Left ventricle myocardium inferior (tissue), 1 donor: ENCODE measurements around the gene PLEKHA8. TPM values are rescaled to one million over a fixed set of nuclear protein-coding genes. Genes with fewer than 3 reads are reported as not detected.

Experiments used
- DNase-seq: peaks from one replicate; pipeline ENCODE4 v3.0.0-alpha.2; 2020
- H3K27ac ChIP-seq: fragments of 200-600 bp; replicated peaks from 2 replicates; pipeline ENCODE4 v1.8.0; 2021
- H3K27me3 ChIP-seq: fragments of 200-600 bp; 2 replicates; pipeline ENCODE4 v1.8.0; 2021; ENCODE audit warnings: low read depth
- H3K36me3 ChIP-seq: fragments of 200-600 bp; 2 replicates; pipeline ENCODE4 v1.8.0; 2021
- H3K4me1 ChIP-seq: fragments of 200-600 bp; 2 replicates; pipeline ENCODE4 v1.8.0; 2021
- H3K4me3 ChIP-seq: fragments of 200-600 bp; 2 replicates; pipeline ENCODE4 v1.8.0; 2021; ENCODE audit warnings: mild to moderate bottlenecking, moderate library complexity
- H3K9me3 ChIP-seq: fragments of 200-600 bp; replicated peaks from 2 replicates; pipeline ENCODE4 v1.8.0; 2021
- intact Hi-C: fragments of 100-400 bp; cut with micrococcal nuclease; formaldehyde crosslinking; loops from one replicate; pipeline ENCODE4 v1.11.0; 2022
- total RNA-seq: library from RNA; stranded (reverse); fragmentation: NEBNext Ultra II Directional; extraction: Animal tissue kit (Norgen Biotek cat#: 25700); gene quantifications from one replicate; pipeline ENCODE4 v1.2.1, GENCODE V29; 2021
- TF ChIP-seq, protein P1 (sequence below): fragments of 200-600 bp; IDR thresholded peaks from 2 replicates; pipeline ENCODE4 v1.8.0; 2021; ENCODE audit warnings: antibody characterized with exemption, mild to moderate bottlenecking, borderline replicate concordance
- donor health status: DM: no; HTN: yes; CAD: no; lungs with severe emphysema.

PLEKHA8 gene
- total RNA-seq, 1 donor from 2014 or later, result 3.3 TPM

GRCh38 chr7:30146127-30146612 lies 118.0 kb downstream of the PLEKHA8 start:
- intact Hi-C loops, result no loop called here
- H3K4me1 ChIP-seq, result peaks cover 52% of the 10 kb centered on the region
- H3K27ac ChIP-seq, result no peak overlapping the region
- H3K4me3 ChIP-seq, result no peak overlapping the region
- H3K36me3 ChIP-seq, result peaks cover 8% of the 10 kb centered on the region
- DNase-seq, result no peak
- H3K27me3 ChIP-seq, result no peaks in the 10 kb centered on the region
- H3K9me3 ChIP-seq, result no peaks in the 10 kb centered on the region
- TF ChIP-seq, protein P1, sequence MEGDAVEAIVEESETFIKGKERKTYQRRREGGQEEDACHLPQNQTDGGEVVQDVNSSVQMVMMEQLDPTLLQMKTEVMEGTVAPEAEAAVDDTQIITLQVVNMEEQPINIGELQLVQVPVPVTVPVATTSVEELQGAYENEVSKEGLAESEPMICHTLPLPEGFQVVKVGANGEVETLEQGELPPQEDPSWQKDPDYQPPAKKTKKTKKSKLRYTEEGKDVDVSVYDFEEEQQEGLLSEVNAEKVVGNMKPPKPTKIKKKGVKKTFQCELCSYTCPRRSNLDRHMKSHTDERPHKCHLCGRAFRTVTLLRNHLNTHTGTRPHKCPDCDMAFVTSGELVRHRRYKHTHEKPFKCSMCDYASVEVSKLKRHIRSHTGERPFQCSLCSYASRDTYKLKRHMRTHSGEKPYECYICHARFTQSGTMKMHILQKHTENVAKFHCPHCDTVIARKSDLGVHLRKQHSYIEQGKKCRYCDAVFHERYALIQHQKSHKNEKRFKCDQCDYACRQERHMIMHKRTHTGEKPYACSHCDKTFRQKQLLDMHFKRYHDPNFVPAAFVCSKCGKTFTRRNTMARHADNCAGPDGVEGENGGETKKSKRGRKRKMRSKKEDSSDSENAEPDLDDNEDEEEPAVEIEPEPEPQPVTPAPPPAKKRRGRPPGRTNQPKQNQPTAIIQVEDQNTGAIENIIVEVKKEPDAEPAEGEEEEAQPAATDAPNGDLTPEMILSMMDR, result no peak

DNA sequence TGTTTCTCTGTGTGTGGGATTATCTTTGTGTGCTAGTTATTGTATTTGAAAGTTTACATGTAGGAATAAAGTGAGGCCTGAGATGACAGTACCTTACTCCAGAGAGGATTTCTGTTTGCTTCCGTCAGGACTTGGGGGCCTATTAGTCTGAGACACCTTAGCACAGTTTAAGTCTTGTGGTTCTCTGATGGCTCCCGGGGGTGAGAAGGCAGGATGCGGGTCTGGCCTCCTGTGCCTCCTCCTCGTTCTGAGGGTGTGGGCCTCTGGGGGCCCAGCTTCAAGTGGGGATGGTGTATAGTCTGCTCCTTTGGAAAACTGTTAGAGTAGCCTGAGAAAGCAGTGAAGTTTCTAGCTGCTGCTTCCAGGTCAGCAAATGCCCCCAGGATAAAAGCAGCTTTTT lies 119.0 kb downstream of the PLEKHA8 start:
- Histone ChIP-seq H3K27ac (no peak overlapping the region), H3K4me1 (peaks cover 42% of the 10 kb centered on the region)
- intact Hi-C loops, result no loop called here

DNA sequence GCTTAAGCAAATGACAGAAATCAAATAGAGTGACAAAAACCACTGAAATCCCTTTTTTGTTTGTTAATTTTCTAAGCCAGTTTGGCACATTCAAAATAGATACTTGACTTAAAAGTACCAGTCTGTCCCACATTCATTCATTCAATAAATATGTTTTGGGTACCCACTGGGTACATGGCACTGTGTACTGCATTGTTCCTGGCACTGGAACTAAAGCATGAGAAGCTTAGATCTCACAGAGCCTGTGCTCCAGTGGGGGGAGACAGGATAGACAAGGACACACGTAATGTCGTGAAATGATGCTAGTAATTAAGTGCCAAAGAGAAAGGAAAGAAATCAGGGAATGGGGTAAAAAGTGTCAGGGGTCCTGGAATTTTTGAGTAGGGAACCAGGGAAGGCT lies 119.6 kb downstream of the PLEKHA8 start:
- H3K4me1 ChIP-seq, result peaks cover 37% of the 10 kb centered on the region
- TF ChIP-seq, protein P1, result no peak
- no peaks in the 10 kb centered on the region for H3K9me3 ChIP-seq
- peaks cover 19% of the 10 kb centered on the region for H3K36me3 ChIP-seq
- H3K27me3 ChIP-seq, result no peaks in the 10 kb centered on the region
- no peak for DNase-seq
- H3K4me3 ChIP-seq, result no peak overlapping the region
- intact Hi-C loops, result no loop called here
- no peak overlapping the region for H3K27ac ChIP-seq

More for the DNA sequence above, 119.0 kb downstream of the PLEKHA8 start:
- Histone ChIP-seq H3K27me3 (no peaks in the 10 kb centered on the region), H3K9me3 (no peaks in the 10 kb centered on the region), H3K36me3 (peaks cover 13% of the 10 kb centered on the region), H3K4me3 (no peak overlapping the region)
- no peak for DNase-seq
- TF ChIP-seq, protein P1, result no peak

DNA sequence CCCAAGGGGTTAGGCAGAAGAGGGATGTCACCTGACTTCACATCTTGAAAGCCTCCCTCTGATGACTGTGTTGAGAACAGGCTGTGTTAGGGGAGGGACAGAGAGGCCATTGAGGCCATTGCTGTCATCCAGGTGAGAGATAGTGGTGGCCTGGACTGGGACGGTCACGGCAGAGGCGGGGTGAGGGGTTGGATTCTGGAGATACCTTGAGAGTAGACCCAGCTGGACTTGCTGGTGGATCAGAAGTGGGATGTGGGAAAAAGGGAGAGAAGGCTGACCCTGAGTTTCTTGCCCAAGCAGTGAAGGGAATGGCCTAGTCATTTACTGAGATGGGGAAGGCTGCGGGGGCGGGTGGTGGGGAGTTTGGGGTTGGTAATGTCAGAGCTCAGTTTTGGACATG lies 120.2 kb downstream of the PLEKHA8 start:
- no peaks in the 10 kb centered on the region for H3K27me3 ChIP-seq
- H3K36me3 ChIP-seq, result peaks cover 25% of the 10 kb centered on the region
- H3K4me1 ChIP-seq, result peaks cover 33% of the 10 kb centered on the region
- DNase-seq, result no peak
- TF ChIP-seq, protein P1, result no peak
- no peak overlapping the region for H3K27ac ChIP-seq
- intact Hi-C loops, result no loop called here
- no peak overlapping the region for H3K4me3 ChIP-seq
- H3K9me3 ChIP-seq, result no peaks in the 10 kb centered on the region

- H3K4me3 ChIP-seq, result no peak overlapping the region
- H3K36me3 ChIP-seq, result peaks cover 28% of the 10 kb centered on the region
- intact Hi-C loops, result no loop called here
- no peak for DNase-seq
- H3K27me3 ChIP-seq, result no peaks in the 10 kb centered on the region
- no peaks in the 10 kb centered on the region for H3K9me3 ChIP-seq
- no peak overlapping the region for H3K27ac ChIP-seq
- H3K4me1 ChIP-seq, result peaks cover 29% of the 10 kb centered on the region
- TF ChIP-seq, protein P1, result no peak
Observed at GRCh38 chr7:30148951-30149459, 120.8 kb downstream of the PLEKHA8 start.
